ENCODE measurements around the gene IRS2. TPM values are rescaled to one million over a fixed set of nuclear protein-coding genes. Genes with fewer than 3 reads are reported as not detected.
"Not testable (repeated sequence)": the region's sequence is repeated elsewhere in the genome, so short reads cannot be mapped to it uniquely, and the experiment has no call there.

The IRS2 gene
- total RNA-seq, 2 donors from 2014 or later: 11.4 to 22.7 TPM

DNA sequence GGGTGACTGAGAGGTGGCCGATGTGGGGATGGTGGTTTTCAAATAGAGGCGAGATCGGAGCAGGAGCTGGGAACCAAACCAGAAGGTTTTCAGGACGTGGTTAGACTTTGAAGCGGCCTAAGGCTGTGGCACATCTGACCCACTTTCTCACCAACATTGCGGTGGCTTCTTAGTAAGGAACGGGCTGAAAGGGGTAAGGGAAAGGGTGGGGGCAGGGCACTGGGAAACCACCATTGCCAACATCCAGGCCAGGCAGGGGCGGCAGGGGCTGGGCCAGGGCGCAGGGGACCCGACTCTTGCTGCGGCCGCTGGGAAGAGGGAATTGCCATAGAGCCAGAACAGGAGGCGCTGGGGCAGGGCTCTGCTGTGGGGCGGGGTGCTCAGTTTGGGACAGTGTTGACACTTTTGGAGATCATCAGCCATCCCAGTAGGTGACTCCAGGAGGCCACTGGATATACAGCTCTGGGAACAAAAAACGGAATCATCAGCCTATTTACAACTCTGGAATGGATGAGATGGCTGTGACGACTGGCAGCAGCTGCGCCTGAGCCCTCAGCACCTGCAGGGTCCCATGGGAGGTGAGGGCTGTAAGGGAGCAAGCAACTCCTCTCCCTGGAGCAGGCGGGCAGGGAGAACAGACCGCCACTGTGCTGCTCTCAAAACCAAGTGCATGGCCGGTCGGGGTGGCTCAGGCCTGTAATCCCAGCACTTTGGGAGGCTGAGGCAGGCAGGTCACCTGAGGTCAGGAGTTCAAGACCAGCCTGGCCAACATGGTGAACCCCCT lies 52.2 kb downstream of the IRS2 start:
- DNase-seq (no peak), ATAC-seq (no peak)
- Histone ChIP-seq H3K27ac (no peak overlapping the region), H3K27me3 (no peaks in the 10 kb centered on the region), H3K9me3 (no peaks in the 10 kb centered on the region), H3K4me3 (no peak overlapping the region), H3K36me3 (replicated peaks in 1 of 2; ENCODE audit: insufficient read depth in 1 of 2, low read depth in 2 of 2) (no peaks in the 10 kb centered on the region), H3K4me1 (no peaks in the 10 kb centered on the region)
- intact Hi-C loops (cut with DNase I): no loop called here
- TF ChIP-seq POLR2A (IDR thresholded peaks at IDR 0.05) (no peak), CTCF (IDR thresholded peaks at IDR 0.05) (no peak)
- WGBS, 2 donors: 84% methylated on average over 18 to 21 of the region's 21 CpGs

DNA sequence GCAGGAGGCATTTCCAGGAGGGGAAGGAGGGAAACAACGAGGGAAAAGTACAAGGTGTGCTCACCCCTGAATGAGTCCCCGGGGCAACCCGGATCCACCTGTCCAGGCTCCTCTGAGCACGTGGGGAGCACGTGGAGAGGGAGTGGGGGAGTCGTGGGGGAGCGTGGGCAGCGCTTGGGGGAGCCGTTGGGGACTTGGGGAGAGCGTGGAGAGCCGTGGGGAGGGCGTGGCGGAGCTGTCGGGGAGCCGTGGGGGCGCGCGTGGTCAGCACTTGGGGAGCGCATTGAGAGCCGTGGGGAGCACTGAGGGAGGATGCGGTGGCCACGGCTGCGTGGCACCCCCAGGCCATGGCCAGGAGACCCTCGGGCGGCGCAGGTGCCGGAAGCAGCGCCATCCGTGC lies 52.8 kb downstream of the IRS2 start:
- no peaks in the 10 kb centered on the region for H3K27me3 ChIP-seq
- ATAC-seq (no peak), DNase-seq (no peak)
- TF ChIP-seq POLR2A (IDR thresholded peaks at IDR 0.05): no peak
- no peak for TF ChIP-seq CTCF (IDR thresholded peaks at IDR 0.05)
- intact Hi-C loops (cut with DNase I): no loop called here
- H3K36me3 ChIP-seq (replicated peaks in 1 of 2; ENCODE audit: insufficient read depth in 1 of 2, low read depth in 2 of 2): no peaks in the 10 kb centered on the region
- no peaks in the 10 kb centered on the region for H3K9me3 ChIP-seq
- peaks cover 4% of the 10 kb centered on the region for H3K4me1 ChIP-seq
- H3K4me3 ChIP-seq: no peak overlapping the region
- 84 to 85% methylated on average over 28 to 29 of the region's 29 CpGs for WGBS, 2 donors
- H3K27ac ChIP-seq: no peak overlapping the region

DNA sequence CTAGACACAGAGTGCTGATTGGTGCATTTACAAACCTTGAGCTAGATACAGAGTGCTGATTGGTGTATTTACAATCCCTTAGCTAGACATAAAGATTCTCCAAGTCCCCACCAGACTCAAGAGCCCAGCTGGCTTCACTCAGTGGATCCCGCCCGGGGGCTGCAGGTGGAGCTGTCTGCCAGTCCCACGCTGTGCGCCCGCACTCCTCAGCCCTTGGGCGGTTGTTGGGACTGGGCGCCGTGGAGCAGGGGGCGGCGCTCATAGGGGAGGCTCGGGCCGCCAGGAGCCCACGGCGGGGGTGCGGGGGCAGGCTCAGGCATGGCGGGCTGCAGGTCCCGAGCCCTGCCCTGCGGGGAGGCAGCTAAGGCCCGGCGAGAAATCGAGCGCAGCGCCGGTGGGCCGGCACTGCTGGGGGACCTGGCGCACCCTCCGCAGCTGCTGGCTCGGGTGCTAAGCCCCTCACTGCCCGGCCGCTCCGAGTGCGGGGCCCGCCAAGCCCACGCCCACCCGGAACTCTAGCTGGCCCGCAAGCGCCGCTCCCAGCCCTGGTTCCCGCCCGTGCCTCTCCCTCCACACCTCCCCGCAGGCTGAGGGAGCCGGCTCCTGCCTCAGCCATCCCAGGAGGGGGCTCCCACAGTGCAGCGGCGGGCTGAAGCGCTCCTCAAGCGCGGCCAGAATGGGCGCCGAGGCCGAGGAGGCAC lies 53.8 kb downstream of the IRS2 start:
- ATAC-seq; DNase-seq; H3K9me3 ChIP-seq; H3K36me3 ChIP-seq (replicated peaks in 1 of 2; ENCODE audit: insufficient read depth in 1 of 2, low read depth in 2 of 2); H3K4me1 ChIP-seq; H3K4me3 ChIP-seq; H3K27ac ChIP-seq; H3K27me3 ChIP-seq; intact Hi-C loops (cut with DNase I): not testable (repeated sequence)
- 95 to 97% methylated on average over 12 to 31 of the region's 50 CpGs for WGBS, 2 donors

DNA sequence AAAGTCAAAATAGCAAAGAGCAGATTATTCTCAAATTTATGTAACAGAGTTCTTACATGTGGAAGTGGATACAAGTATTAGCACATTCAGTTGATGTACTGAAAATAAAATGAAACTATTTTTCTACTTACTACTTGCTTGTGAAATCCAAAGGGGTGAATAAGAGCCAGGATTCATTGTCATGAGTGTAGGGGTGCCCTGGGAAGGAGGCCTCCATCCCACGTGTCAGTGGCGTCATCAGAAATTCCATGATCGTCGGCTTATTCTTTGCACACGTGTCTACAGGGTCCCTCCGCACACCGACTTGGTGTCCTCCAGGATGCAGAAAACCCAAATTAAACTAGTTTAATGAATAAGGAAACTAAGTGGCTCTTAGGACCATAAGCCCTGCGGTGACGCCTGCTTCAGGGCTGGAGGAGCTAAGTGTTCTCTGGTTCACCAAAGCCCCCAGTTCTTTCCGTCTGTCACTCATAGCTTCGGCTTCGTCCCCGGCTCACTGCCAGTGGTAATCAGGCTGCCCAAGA lies 55.5 kb downstream of the IRS2 start:
- Histone ChIP-seq H3K9me3 (no peaks in the 10 kb centered on the region), H3K27ac (no peak overlapping the region), H3K4me3 (no peak overlapping the region), H3K4me1 (peaks cover 5% of the 10 kb centered on the region), H3K27me3 (no peaks in the 10 kb centered on the region), H3K36me3 (replicated peaks in 1 of 2; ENCODE audit: insufficient read depth in 1 of 2, low read depth in 2 of 2) (no peaks in the 10 kb centered on the region)
- ATAC-seq (no peak), DNase-seq (no peak)
- TF ChIP-seq CTCF (IDR thresholded peaks at IDR 0.05) (no peak), POLR2A (IDR thresholded peaks at IDR 0.05) (no peak)
- intact Hi-C loops (cut with DNase I): no loop called here
- 82 to 87% methylated on average over 13 of the region's 13 CpGs for WGBS, 2 donors

Data from body of pancreas (tissue), 4 donors.